ENCODE results near the gene STK32C.

The STK32C gene

GRCh38 chr10:132183046-132183445 lies 124.7 kb downstream of the STK32C start:
- H3K27ac ChIP-seq (ENCODE audit: low read depth in 2 of 2, low read length in 2 of 2): no peak overlapping the region
- no peaks in the 10 kb centered on the region for H3K36me3 ChIP-seq (ENCODE audit: control insufficient read depth in 2 of 2, insufficient read depth in 2 of 2, low read length in 2 of 2)
- H3K9ac ChIP-seq (ENCODE audit: low read depth in 1 of 2, low read length in 2 of 2): no peak overlapping the region
- H3K4me1 ChIP-seq (ENCODE audit: control insufficient read depth in 2 of 2, insufficient read depth in 2 of 2, low read length in 2 of 2): peaks cover 0 to 2% of the 10 kb centered on the region in 2 donors
- H3K9me3 ChIP-seq (ENCODE audit: control insufficient read depth in 2 of 2, low read length in 2 of 2): no peaks in the 10 kb centered on the region
- H3K4me3 ChIP-seq (ENCODE audit: low read length in 2 of 2): no peak overlapping the region
- peaks cover 16 to 23% of the 10 kb centered on the region in 2 donors for H3K27me3 ChIP-seq (ENCODE audit: control insufficient read depth in 2 of 2, insufficient read depth in 2 of 2, low read length in 2 of 2)

- Histone ChIP-seq H3K27me3 (ENCODE audit: control insufficient read depth in 2 of 2, insufficient read depth in 2 of 2, low read length in 2 of 2) (peaks cover 13 to 22% of the 10 kb centered on the region in 2 donors), H3K36me3 (ENCODE audit: control insufficient read depth in 2 of 2, insufficient read depth in 2 of 2, low read length in 2 of 2) (no peaks in the 10 kb centered on the region), H3K9me3 (ENCODE audit: control insufficient read depth in 2 of 2, low read length in 2 of 2) (no peaks in the 10 kb centered on the region), H3K4me3 (ENCODE audit: low read length in 2 of 2) (no peak overlapping the region), H3K27ac (ENCODE audit: low read depth in 2 of 2, low read length in 2 of 2) (no peak overlapping the region), H3K9ac (ENCODE audit: low read depth in 1 of 2, low read length in 2 of 2) (no peak overlapping the region), H3K4me1 (ENCODE audit: control insufficient read depth in 2 of 2, insufficient read depth in 2 of 2, low read length in 2 of 2) (peaks cover 0 to 2% of the 10 kb centered on the region in 2 donors)
Observed at GRCh38 chr10:132182591-132182990, 125.2 kb downstream of the STK32C start.

- Histone ChIP-seq H3K9me3 (ENCODE audit: control insufficient read depth in 2 of 2, low read length in 2 of 2) (no peaks in the 10 kb centered on the region), H3K9ac (ENCODE audit: low read depth in 1 of 2, low read length in 2 of 2) (no peak overlapping the region), H3K36me3 (ENCODE audit: control insufficient read depth in 2 of 2, insufficient read depth in 2 of 2, low read length in 2 of 2) (no peaks in the 10 kb centered on the region), H3K4me1 (ENCODE audit: control insufficient read depth in 2 of 2, insufficient read depth in 2 of 2, low read length in 2 of 2) (peaks cover 0 to 2% of the 10 kb centered on the region in 2 donors), H3K27me3 (ENCODE audit: control insufficient read depth in 2 of 2, insufficient read depth in 2 of 2, low read length in 2 of 2) (peaks cover 15 to 27% of the 10 kb centered on the region in 2 donors), H3K4me3 (ENCODE audit: low read length in 2 of 2) (no peak overlapping the region), H3K27ac (ENCODE audit: low read depth in 2 of 2, low read length in 2 of 2) (no peak overlapping the region)
Observed at GRCh38 chr10:132181691-132182425, 125.9 kb downstream of the STK32C start.

- H3K9ac ChIP-seq (ENCODE audit: low read depth in 1 of 2, low read length in 2 of 2): no peak overlapping the region
- H3K27ac ChIP-seq (ENCODE audit: low read depth in 2 of 2, low read length in 2 of 2): no peak overlapping the region
- H3K4me1 ChIP-seq (ENCODE audit: control insufficient read depth in 2 of 2, insufficient read depth in 2 of 2, low read length in 2 of 2): no peaks in the 10 kb centered on the region
- H3K4me3 ChIP-seq (ENCODE audit: low read length in 2 of 2): no peak overlapping the region
- H3K36me3 ChIP-seq (ENCODE audit: control insufficient read depth in 2 of 2, insufficient read depth in 2 of 2, low read length in 2 of 2): no peaks in the 10 kb centered on the region
- no peaks in the 10 kb centered on the region for H3K9me3 ChIP-seq (ENCODE audit: control insufficient read depth in 2 of 2, low read length in 2 of 2)
- peaks cover 26 to 35% of the 10 kb centered on the region in 2 donors for H3K27me3 ChIP-seq (ENCODE audit: control insufficient read depth in 2 of 2, insufficient read depth in 2 of 2, low read length in 2 of 2)
Observed at GRCh38 chr10:132180736-132181135, 127.0 kb downstream of the STK32C start.

- Histone ChIP-seq H3K9ac (ENCODE audit: low read depth in 1 of 2, low read length in 2 of 2) (no peak overlapping the region), H3K36me3 (ENCODE audit: control insufficient read depth in 2 of 2, insufficient read depth in 2 of 2, low read length in 2 of 2) (no peaks in the 10 kb centered on the region), H3K4me1 (ENCODE audit: control insufficient read depth in 2 of 2, insufficient read depth in 2 of 2, low read length in 2 of 2) (no peaks in the 10 kb centered on the region), H3K4me3 (ENCODE audit: low read length in 2 of 2) (no peak overlapping the region), H3K27me3 (ENCODE audit: control insufficient read depth in 2 of 2, insufficient read depth in 2 of 2, low read length in 2 of 2) (peaks cover 29 to 31% of the 10 kb centered on the region in 2 donors), H3K9me3 (ENCODE audit: control insufficient read depth in 2 of 2, low read length in 2 of 2) (no peaks in the 10 kb centered on the region), H3K27ac (ENCODE audit: low read depth in 2 of 2, low read length in 2 of 2) (no peak overlapping the region)
Observed at GRCh38 chr10:132179551-132180392, 128.0 kb downstream of the STK32C start.

GRCh38 chr10:132178672-132179545 lies 128.8 kb downstream of the STK32C start:
- H3K36me3 ChIP-seq (ENCODE audit: control insufficient read depth in 2 of 2, insufficient read depth in 2 of 2, low read length in 2 of 2): no peaks in the 10 kb centered on the region
- H3K4me1 ChIP-seq (ENCODE audit: control insufficient read depth in 2 of 2, insufficient read depth in 2 of 2, low read length in 2 of 2): no peaks in the 10 kb centered on the region
- H3K9me3 ChIP-seq (ENCODE audit: control insufficient read depth in 2 of 2, low read length in 2 of 2): no peaks in the 10 kb centered on the region
- no peak overlapping the region for H3K27ac ChIP-seq (ENCODE audit: low read depth in 2 of 2, low read length in 2 of 2)
- no peak overlapping the region for H3K4me3 ChIP-seq (ENCODE audit: low read length in 2 of 2)
- H3K27me3 ChIP-seq (ENCODE audit: control insufficient read depth in 2 of 2, insufficient read depth in 2 of 2, low read length in 2 of 2): peaks cover 25 to 26% of the 10 kb centered on the region in 2 donors
- H3K9ac ChIP-seq (ENCODE audit: low read depth in 1 of 2, low read length in 2 of 2): no peak overlapping the region

GRCh38 chr10:132178046-132178445 lies 129.7 kb downstream of the STK32C start:
- Histone ChIP-seq H3K4me3 (ENCODE audit: low read length in 2 of 2) (no peak overlapping the region), H3K27me3 (ENCODE audit: control insufficient read depth in 2 of 2, insufficient read depth in 2 of 2, low read length in 2 of 2) (peaks cover 21 to 24% of the 10 kb centered on the region in 2 donors), H3K27ac (ENCODE audit: low read depth in 2 of 2, low read length in 2 of 2) (no peak overlapping the region), H3K9ac (ENCODE audit: low read depth in 1 of 2, low read length in 2 of 2) (no peak overlapping the region), H3K4me1 (ENCODE audit: control insufficient read depth in 2 of 2, insufficient read depth in 2 of 2, low read length in 2 of 2) (no peaks in the 10 kb centered on the region), H3K36me3 (ENCODE audit: control insufficient read depth in 2 of 2, insufficient read depth in 2 of 2, low read length in 2 of 2) (no peaks in the 10 kb centered on the region), H3K9me3 (ENCODE audit: control insufficient read depth in 2 of 2, low read length in 2 of 2) (no peaks in the 10 kb centered on the region)

GRCh38 chr10:132176623-132177500 lies 130.9 kb downstream of the STK32C start:
- Histone ChIP-seq H3K9me3 (ENCODE audit: control insufficient read depth in 2 of 2, low read length in 2 of 2) (no peaks in the 10 kb centered on the region), H3K9ac (ENCODE audit: low read depth in 1 of 2, low read length in 2 of 2) (no peak overlapping the region), H3K4me1 (ENCODE audit: control insufficient read depth in 2 of 2, insufficient read depth in 2 of 2, low read length in 2 of 2) (no peaks in the 10 kb centered on the region), H3K4me3 (ENCODE audit: low read length in 2 of 2) (no peak overlapping the region), H3K36me3 (ENCODE audit: control insufficient read depth in 2 of 2, insufficient read depth in 2 of 2, low read length in 2 of 2) (no peaks in the 10 kb centered on the region), H3K27me3 (ENCODE audit: control insufficient read depth in 2 of 2, insufficient read depth in 2 of 2, low read length in 2 of 2) (peaks cover 18 to 19% of the 10 kb centered on the region in 2 donors), H3K27ac (ENCODE audit: low read depth in 2 of 2, low read length in 2 of 2) (no peak overlapping the region)

- no peak overlapping the region for H3K9ac ChIP-seq (ENCODE audit: low read depth in 1 of 2, low read length in 2 of 2)
- peaks cover 18% of the 10 kb centered on the region in 2 donors for H3K27me3 ChIP-seq (ENCODE audit: control insufficient read depth in 2 of 2, insufficient read depth in 2 of 2, low read length in 2 of 2)
- H3K27ac ChIP-seq (ENCODE audit: low read depth in 2 of 2, low read length in 2 of 2): no peak overlapping the region
- no peaks in the 10 kb centered on the region for H3K36me3 ChIP-seq (ENCODE audit: control insufficient read depth in 2 of 2, insufficient read depth in 2 of 2, low read length in 2 of 2)
- no peak overlapping the region for H3K4me3 ChIP-seq (ENCODE audit: low read length in 2 of 2)
- H3K4me1 ChIP-seq (ENCODE audit: control insufficient read depth in 2 of 2, insufficient read depth in 2 of 2, low read length in 2 of 2): no peaks in the 10 kb centered on the region
- no peaks in the 10 kb centered on the region for H3K9me3 ChIP-seq (ENCODE audit: control insufficient read depth in 2 of 2, low read length in 2 of 2)
Observed at GRCh38 chr10:132175907-132176581, 131.7 kb downstream of the STK32C start.

Data from mucosa of rectum (tissue), 2 donors.